Measurements from ENCODE around the gene MIPEP. TPM values are rescaled to one million over a fixed set of nuclear protein-coding genes. Genes with fewer than 3 reads are reported as not detected.
"Not testable (repeated sequence)": the region's sequence is repeated elsewhere in the genome, so short reads cannot be mapped to it uniquely, and the experiment has no call there.

MIPEP gene
- total RNA-seq, 4 donors from 2014 or later = 12.1 to 20.3 (median 16.0) TPM

DNA sequence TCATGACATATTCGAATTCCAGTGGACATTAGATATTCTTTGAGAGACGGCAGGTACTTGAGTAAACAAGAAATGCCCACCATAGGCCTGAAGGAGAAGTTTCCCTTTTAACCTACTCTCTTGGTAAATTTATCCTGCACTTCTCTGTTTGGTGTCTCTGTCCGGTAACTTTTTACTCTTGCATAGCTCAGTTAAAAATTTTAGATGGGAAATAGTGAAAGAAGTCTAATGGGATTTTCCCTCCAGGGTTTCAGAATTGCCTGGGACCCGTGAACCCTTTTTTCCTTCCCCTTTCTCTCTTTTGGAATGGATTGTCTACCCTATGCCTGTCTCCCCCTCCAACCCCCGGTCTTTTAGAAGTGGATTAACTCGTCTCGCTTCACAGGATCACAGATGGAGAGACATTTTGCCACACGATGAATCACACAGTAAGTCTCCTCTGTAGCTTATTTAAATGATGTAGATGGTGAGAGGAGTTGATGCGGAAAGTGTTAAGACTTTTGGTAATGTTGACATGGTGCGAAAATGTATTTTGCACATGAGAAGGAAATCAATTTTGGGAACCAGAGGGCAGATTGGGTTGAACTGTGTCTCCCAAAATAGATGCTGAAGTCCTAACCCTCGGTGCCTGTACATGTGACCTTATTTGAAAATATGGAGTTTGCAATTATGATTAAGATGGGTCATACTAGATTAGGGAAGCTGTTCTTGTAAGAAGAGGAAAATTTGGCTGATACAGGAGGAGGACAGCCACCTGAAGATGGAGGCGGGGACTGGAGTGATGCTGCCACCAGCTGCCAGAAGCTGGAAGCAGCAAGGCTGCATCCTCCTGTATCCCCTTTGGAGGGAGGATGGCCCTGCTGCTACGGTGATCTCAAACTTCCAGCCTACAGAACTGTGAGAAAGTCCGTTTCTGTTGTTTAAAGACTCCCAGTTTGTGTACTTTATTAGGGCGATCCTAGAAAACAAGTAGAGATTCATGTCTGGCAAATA lies 711 bp upstream of the MIPEP start:
- Histone ChIP-seq H3K27me3 (no peaks in the 10 kb centered on the region), H3K36me3 (peaks cover 0 to 6% (median 4%) of the 10 kb centered on the region in 4 donors), H3K9me3 (no peaks in the 10 kb centered on the region), H3K4me1 (peaks cover 9 to 23% (median 21%) of the 10 kb centered on the region in 4 donors), H3K27ac (replicated peaks in 1 of 4) (peak overlapping the region; percentile 92 to 94 (median 93)), H3K4me3 (peak overlapping the region; percentile 81 to 100 (median 96))
- intact Hi-C loops (cut with DNase I) = loop anchor here (5.0 kb wide), 1 partner anchor 432 kb away; no protein-coding TSS in a partner anchor
- 43% methylated on average over 15 of the region's 15 CpGs for WGBS
- DNase-seq (ENCODE audit: extremely low spot score) = no peak
- TF ChIP-seq, protein P1, sequence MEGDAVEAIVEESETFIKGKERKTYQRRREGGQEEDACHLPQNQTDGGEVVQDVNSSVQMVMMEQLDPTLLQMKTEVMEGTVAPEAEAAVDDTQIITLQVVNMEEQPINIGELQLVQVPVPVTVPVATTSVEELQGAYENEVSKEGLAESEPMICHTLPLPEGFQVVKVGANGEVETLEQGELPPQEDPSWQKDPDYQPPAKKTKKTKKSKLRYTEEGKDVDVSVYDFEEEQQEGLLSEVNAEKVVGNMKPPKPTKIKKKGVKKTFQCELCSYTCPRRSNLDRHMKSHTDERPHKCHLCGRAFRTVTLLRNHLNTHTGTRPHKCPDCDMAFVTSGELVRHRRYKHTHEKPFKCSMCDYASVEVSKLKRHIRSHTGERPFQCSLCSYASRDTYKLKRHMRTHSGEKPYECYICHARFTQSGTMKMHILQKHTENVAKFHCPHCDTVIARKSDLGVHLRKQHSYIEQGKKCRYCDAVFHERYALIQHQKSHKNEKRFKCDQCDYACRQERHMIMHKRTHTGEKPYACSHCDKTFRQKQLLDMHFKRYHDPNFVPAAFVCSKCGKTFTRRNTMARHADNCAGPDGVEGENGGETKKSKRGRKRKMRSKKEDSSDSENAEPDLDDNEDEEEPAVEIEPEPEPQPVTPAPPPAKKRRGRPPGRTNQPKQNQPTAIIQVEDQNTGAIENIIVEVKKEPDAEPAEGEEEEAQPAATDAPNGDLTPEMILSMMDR (IDR thresholded peaks at IDR 0.05) = no peak
- TF ChIP-seq POLR2A (IDR thresholded peaks at IDR 0.05; ENCODE audit: low read depth) (no peak), POLR2AphosphoS5 (IDR thresholded peaks at IDR 0.05) (no peak), EP300 (IDR thresholded peaks at IDR 0.05) (no peak)

DNA sequence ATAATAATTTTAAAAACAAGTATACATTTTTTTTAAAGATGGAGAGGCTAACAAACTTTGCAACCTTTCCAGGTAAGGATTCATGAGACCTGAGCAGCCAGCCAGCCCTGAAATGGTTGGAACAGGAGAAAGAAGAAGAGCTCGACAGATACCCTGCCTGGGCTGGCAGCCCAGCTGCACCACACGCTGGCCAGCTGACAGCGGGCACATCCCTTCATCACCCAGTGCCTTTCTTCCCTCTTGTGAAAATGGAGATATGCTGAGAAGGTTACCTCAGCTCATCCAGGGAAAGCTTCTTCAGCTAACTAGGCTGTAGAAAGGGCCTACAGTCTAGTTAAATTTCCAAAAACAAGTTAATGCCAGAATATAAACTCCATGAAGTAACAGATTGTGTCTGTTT lies 4.8 kb downstream of the MIPEP start:
- peaks cover 2 to 29% (median 16%) of the 10 kb centered on the region in 4 donors for H3K36me3 ChIP-seq
- WGBS = 97% methylated on average over 3 of the region's 3 CpGs
- H3K4me3 ChIP-seq; H3K27ac ChIP-seq (replicated peaks in 1 of 4); DNase-seq (ENCODE audit: extremely low spot score); H3K9me3 ChIP-seq; intact Hi-C loops (cut with DNase I); H3K27me3 ChIP-seq: not testable (repeated sequence)
- peaks cover 9 to 16% (median 15%) of the 10 kb centered on the region in 4 donors for H3K4me1 ChIP-seq

DNA sequence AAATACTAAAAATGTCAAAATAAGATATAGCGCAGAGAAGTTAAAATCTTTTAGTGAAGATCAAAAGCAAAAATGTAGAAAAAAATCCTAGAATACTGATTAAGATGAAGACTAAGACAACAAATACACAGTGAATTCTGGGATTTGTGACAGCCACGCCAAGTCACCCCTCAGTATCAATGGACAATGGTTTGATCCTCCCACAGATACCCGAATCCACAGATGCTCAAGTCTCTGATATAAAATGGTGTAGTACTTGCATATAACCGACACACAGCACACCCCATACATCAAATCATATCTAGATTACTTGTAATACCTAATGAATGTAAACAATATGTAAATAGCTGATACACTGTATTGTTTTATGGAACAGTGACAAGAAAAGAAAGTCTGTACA lies 5.9 kb downstream of the MIPEP start:
- H3K4me1 ChIP-seq = peaks cover 7 to 14% (median 12%) of the 10 kb centered on the region in 4 donors
- TF ChIP-seq POLR2A (IDR thresholded peaks at IDR 0.05; ENCODE audit: low read depth) = no peak
- no peak for TF ChIP-seq EP300 (IDR thresholded peaks at IDR 0.05)
- TF ChIP-seq, protein P1 (IDR thresholded peaks at IDR 0.05) = no peak
- TF ChIP-seq POLR2AphosphoS5 (IDR thresholded peaks at IDR 0.05) = no peak
- no peak overlapping the region for H3K27ac ChIP-seq (replicated peaks in 1 of 4)
- 95% methylated on average over 4 of the region's 4 CpGs for WGBS
- H3K9me3 ChIP-seq = no peaks in the 10 kb centered on the region
- peaks cover 9 to 40% (median 25%) of the 10 kb centered on the region in 4 donors for H3K36me3 ChIP-seq
- H3K4me3 ChIP-seq = no peak overlapping the region
- no peaks in the 10 kb centered on the region for H3K27me3 ChIP-seq
- DNase-seq (ENCODE audit: extremely low spot score) = no peak
- intact Hi-C loops (cut with DNase I) = no loop called here

DNA sequence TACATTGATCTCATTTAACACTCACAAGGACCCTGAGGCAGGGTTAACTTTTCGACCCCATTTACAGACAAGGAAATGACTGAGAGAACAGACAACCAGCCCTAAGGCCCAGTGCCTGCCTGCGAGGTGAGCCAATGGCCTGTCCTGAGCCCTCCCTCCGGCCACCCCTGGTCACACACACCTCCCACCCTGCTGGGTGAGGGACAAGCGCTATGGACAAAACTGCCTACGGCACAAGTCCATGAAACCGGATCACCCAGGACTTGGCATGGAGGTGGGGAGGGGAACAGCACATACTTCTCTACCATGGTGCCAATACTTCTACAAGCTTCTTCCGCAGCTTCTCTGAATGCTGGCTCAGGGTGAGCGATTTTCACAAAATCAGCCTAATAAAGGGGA lies 7.8 kb downstream of the MIPEP start:
- H3K9me3 ChIP-seq; intact Hi-C loops (cut with DNase I); H3K27ac ChIP-seq (replicated peaks in 1 of 4); H3K4me1 ChIP-seq; H3K27me3 ChIP-seq; DNase-seq (ENCODE audit: extremely low spot score); H3K4me3 ChIP-seq: not testable (repeated sequence)
- WGBS = 90% methylated on average over 8 of the region's 8 CpGs
- H3K36me3 ChIP-seq = peaks cover 9 to 43% (median 30%) of the 10 kb centered on the region in 4 donors

DNA sequence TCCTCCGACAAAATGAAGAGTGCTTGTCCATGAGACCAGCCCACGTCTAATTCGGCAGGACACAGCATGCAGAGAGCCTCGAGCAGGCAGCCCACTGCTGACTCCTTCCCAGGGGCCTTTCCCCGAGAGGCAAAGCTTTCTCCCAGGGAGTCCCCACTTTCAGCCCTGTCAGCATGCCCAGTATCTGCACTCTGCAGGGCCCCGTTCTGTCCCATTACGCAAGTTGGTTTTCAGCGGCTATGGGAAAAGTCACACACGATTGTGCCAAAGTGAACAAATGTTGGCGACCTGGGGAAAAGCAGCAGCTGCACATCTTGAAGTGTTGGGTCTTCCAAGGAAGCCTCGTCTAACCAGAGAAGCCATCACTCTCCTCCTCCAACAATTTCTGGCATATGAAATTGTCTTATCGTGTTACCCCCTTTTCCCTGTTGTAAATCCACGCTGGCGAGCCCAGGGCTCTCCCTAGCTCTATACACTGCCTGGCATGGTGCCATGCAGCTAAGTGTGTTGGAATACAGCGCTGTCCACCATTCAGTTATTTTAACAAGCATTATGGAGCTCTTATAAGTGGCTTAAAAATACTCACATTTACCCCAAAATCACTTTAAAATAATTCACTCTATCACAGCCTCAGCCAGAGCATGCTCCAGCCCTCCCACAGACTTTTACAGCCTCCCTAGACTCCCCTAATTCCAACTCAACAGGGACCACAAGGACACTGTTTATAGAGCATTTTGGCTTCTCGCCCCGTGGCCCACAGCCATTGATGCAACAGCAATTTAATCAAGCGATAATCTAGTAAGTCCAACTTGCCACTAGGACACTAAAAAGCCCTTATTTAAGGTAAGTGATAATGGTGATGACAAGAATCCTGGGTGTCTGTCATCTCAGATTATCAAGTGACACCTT lies 8.5 kb downstream of the MIPEP start:
- H3K27me3 ChIP-seq; H3K4me1 ChIP-seq; H3K9me3 ChIP-seq; H3K27ac ChIP-seq (replicated peaks in 1 of 4); H3K4me3 ChIP-seq; DNase-seq (ENCODE audit: extremely low spot score); intact Hi-C loops (cut with DNase I): not testable (repeated sequence)
- peaks cover 9 to 43% (median 30%) of the 10 kb centered on the region in 4 donors for H3K36me3 ChIP-seq
- whole genome bisulfite sequencing = 94% methylated on average over 8 of the region's 18 CpGs

DNA sequence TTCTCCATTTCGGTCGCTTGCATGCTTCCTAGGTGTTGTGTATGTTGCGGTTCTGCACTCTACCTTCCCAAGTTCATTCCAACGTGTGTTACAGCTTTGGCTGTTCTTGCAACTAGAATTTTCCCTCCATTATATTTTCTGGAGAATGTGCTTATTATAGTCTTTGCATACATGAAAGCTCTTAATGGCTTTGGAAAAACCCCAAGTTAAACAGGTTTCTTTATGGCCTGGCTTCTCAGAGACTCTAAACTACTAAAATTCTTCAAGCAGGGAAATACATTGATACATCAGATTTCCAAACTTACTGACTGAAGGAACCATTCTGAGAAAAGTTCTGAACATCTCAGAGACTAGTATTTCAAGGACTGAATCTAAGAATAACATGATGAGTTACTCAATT lies 11.9 kb downstream of the MIPEP start:
- Histone ChIP-seq H3K9me3 (no peaks in the 10 kb centered on the region), H3K36me3 (peaks cover 9 to 33% (median 19%) of the 10 kb centered on the region in 4 donors), H3K27ac (replicated peaks in 1 of 4) (no peak overlapping the region), H3K27me3 (no peaks in the 10 kb centered on the region), H3K4me1 (no peaks in the 10 kb centered on the region), H3K4me3 (no peak overlapping the region)
- no peak for DNase-seq (ENCODE audit: extremely low spot score)
- TF ChIP-seq POLR2AphosphoS5 (IDR thresholded peaks at IDR 0.05) = no peak
- TF ChIP-seq EP300 (IDR thresholded peaks at IDR 0.05) = no peak
- TF ChIP-seq, protein P1 (IDR thresholded peaks at IDR 0.05) = no peak
- TF ChIP-seq POLR2A (IDR thresholded peaks at IDR 0.05; ENCODE audit: low read depth) = no peak
- WGBS = 89% methylated on average over 4 of the region's 4 CpGs
- intact Hi-C loops (cut with DNase I) = loop anchor here (10.0 kb wide), 1 partner anchor 162 kb away; no protein-coding TSS in a partner anchor
